GM19463 (cell line): ENCODE data around the gene SERPINF2.
"Not testable (repeated sequence)": the region's sequence is repeated elsewhere in the genome, so short reads cannot be mapped to it uniquely, and the experiment has no call there.

Experiments
- ATAC-seq: cut with Tn5 transposase; IDR thresholded peaks from one replicate; pipeline ENCODE4 v1.9.1; 2021; ENCODE audit warnings: mild to moderate bottlenecking, moderate library complexity; ENCODE audit not compliant: unreplicated experiment

The SERPINF2 gene

GRCh38 chr17:1733759-1734158 is 8.9 kb upstream of the SERPINF2 start:
- no peak for ATAC-seq

GRCh38 chr17:1735418-1735817 is 7.3 kb upstream of the SERPINF2 start:
- ATAC-seq, result no peak

- ATAC-seq, result no peak
These were observed 6.8 kb upstream of the SERPINF2 start for GRCh38 chr17:1735834-1736347.

DNA sequence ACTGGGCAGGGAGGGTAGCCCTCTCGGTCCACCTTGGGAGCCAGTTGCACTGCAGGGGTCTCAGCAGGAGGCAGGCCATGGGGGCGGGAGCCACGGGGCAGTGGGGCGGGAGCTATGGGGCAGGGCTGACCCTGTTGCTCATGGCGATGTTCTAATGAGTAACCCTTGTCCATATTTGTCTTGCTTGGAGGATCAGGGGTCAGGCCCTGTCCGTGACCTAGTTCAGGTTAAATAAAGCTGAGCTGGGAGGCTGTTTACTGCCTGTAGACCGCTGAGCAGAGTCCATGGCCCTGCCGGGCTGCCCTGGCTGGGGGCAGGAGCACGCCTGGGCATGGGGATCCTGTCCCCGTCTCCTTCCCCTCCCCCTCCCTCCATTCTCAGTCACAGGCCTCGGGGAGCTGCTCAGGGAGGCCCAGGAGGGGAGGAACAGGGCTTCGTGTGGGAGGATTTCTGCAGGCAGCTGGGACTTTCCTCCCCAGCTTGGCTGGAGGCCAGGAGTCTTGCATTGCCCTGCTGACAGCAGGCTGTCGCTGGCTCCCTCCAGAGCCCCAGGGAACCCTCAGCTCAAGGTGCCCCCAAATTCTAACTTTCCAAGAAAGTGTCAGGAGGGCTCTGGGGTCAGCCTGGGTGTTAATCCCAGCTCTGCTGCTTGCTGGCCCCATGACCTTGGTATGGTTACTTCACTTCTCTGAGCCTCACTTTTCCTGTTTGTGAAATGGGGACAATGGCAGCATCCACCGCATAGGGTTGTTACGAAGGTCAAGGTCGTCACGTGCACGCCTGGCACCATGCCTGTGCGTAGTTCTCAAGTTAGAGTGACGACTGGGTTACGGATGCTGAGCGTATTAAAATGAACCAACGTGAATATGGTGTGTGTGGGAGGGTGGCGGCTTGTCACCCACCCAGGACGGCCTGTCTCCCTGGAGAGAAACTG is 6.1 kb upstream of the SERPINF2 start:
- ATAC-seq, result peak; percentile 44

GRCh38 chr17:1737531-1738291 is 5.0 kb upstream of the SERPINF2 start:
- no peak for ATAC-seq

- ATAC-seq, result not testable (repeated sequence)
These were observed 772 bp upstream of the SERPINF2 start for GRCh38 chr17:1741899-1742298.

DNA sequence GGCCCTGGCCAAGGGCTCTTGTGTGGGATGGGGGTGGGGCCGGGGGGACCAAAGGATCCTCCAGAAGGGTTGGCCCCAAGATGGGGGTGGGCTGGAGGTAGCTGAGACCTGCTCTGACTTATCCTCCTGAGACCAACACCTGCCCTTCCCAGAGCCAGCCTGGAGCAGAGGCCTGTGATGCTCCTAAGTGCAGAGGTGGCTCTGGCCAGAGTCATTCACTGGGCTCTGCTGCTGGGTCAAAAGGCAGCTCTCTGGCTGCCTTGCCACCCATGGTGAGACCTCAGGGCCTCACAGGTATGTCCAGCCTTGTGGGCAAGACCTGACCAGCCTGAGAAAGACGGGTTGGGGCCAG is 393 bp downstream of the SERPINF2 start:
- no peak for ATAC-seq

DNA sequence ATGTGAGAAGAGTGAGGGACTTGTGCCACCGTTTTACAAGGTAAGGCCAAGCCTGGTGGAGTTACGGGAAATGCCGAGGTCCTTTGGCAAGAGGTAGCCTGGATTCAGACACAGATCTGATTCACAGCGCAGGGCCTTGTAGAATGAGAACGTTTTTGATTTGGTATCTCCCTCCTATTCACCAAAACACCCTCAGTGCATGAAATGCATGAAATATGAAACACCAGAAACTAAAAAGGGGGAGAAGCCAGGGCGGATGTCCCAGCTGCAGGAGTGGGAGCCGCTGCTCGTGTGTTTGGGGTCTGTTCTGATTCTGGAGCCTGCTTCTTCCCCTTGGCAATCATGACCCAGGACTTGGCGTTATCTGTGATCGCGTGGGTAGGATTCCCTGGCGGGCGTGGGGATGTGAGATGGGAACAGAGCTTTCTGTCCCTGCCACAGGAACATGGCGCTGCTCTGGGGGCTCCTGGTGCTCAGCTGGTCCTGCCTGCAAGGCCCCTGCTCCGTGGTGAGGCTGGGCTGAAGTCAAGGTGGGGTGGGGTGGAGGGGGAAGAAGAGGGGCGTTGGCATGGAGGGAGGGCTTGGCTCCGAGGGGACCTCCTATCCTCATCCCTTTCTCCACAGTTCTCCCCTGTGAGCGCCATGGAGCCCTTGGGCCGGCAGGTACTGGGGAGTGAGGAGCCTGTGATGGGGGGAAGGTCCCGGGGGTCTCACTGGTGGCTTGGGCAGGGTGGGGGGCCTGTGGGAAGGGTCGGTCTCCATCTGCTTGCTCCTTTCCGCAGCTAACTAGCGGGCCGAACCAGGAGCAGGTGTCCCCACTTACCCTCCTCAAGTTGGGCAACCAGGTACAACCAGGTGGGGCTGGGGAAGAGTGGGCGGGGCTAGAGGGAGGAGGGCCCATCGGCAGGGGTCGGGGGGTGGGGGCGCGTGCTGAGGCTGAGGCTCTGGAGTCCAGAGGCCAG is 2.2 kb downstream of the SERPINF2 start:
- ATAC-seq, result no peak

GRCh38 chr17:1745513-1746020 is 2.9 kb downstream of the SERPINF2 start:
- ATAC-seq, result no peak

DNA sequence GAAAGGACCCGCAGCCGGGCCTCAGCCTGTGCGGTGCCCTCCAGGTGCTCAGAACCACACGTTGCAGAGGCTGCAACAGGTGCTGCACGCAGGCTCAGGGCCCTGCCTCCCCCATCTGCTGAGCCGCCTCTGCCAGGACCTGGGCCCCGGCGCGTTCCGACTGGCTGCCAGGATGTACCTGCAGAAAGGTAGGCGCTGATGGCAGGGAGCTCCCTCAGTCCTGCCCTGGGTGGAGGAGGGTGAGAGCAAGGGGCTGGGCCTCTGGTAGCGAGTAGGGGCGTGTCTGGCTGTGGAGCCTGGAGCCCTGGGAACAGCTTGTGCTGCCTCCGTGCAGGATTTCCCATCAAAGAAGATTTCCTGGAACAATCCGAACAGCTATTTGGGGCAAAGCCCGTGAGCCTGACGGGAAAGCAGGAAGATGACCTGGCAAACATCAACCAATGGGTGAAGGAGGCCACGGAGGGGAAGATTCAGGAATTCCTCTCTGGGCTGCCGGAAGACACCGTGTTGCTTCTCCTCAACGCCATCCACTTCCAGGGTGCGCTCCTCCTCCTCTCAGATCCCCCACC is 4.4 kb downstream of the SERPINF2 start:
- no peak for ATAC-seq

GRCh38 chr17:1750628-1751027 is 8.0 kb downstream of the SERPINF2 start:
- ATAC-seq, result no peak

DNA sequence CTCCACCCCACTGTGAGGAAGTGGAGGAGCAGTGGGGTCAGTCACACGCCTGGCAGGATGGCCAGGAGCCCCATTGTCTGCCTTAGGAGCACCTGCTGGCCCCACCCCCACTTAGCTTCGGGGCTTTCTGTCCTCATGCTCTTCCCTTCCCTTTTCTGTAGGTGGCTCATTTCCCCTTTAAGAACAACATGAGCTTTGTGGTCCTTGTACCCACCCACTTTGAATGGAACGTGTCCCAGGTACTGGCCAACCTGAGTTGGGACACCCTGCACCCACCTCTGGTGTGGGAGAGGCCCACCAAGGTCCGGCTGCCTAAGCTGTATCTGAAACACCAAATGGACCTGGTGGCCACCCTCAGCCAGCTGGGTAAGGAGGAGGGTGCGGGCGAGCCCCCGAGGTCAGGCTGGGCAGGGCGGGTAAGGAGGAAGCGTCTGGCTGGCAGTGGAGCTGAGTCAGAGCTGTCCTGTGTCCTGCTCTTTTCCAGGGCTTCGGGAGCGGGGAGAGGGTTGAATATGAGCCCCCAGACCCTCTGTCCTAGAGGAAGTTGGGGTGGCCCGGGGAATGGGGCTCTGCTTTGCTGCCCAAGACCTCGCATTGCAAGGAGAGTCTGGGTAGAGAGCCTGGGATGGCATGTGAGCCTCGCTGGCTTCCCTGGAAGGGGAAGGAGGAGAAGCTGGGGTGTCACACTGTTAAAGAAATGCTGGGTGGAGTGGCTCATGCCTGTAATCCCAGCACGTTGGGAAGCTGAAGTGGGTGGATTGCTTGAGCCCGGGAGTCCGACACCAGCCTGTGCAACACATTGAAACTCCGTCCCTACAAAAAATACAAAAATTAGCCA is 10.0 kb downstream of the SERPINF2 start:
- no peak for ATAC-seq

DNA sequence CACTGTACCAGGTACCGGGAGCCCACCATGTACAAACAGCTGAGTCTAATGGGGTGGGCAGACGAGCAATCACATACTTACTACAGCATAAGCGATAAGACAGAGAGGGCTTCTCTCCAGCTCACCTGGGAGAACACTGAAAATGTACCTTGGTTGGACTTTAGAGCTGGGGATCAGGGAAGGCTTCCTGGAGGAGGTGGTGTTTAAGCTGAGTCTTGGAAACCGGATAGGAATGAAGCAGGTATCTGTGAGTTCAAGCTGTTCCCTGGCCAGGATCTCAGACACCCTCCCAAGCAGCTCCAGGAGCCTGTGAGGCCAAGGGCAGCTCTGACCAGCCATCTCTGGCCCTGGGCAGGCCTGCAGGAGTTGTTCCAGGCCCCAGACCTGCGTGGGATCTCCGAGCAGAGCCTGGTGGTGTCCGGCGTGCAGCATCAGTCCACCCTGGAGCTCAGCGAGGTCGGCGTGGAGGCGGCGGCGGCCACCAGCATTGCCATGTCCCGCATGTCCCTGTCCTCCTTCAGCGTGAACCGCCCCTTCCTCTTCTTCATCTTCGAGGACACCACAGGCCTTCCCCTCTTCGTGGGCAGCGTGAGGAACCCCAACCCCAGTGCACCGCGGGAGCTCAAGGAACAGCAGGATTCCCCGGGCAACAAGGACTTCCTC is 11.2 kb downstream of the SERPINF2 start:
- ATAC-seq, result no peak

GRCh38 chr17:1754430-1755112 is 11.9 kb downstream of the SERPINF2 start:
- ATAC-seq, result no peak

GRCh38 chr17:1755252-1755826 is 12.7 kb downstream of the SERPINF2 start:
- ATAC-seq, result no peak

DNA sequence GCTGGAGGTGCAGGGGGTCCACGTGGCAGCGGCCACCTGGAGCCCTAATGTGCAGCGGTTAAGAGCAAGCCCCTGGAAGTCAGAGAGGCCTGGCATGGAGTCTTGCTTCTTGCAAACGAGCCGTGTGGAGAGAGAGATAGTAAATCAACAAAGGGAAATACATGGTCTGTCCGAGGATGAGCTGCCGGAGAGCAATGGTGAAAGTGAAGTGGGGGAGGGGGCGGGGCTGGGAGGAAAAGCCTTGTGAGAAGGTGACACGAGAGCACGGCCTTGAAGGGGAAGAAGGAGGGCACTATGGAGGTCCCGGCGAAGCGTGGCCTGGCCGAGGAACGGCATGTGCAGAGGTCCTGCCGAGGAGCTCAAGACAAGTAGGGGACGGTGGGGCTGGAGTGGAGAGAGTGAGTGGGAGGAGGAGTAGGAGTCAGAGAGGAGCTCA is 13.2 kb downstream of the SERPINF2 start:
- no peak for ATAC-seq

- ATAC-seq, result no peak
These were observed 16.1 kb downstream of the SERPINF2 start for GRCh38 chr17:1758807-1759206.

DNA sequence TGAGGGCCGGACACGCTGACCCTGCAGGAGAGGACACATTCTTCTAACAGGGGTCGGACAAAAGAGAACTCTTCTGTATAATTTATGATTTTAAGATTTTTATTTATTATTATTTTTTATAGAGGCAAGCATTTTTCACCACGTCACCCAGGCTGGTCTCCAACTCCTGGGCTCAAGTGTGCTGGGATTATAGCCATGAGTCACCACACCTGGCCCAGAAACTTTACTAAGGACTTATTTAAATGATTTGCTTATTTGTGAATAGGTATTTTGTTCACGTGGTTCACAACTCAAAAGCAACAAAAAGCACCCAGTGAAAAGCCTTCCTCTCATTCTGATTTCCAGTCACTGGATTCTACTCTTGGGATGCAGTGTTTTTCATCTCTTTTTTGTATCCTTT is 16.9 kb downstream of the SERPINF2 start:
- no peak for ATAC-seq
